Measurements from ENCODE around the gene DDI1.

GRCh38 chr11:103988595-103988969 lies 47.9 kb upstream of the DDI1 start:
- TF ChIP-seq POLR2A (IDR thresholded peaks at IDR 0.05), result no peak
- no peak for TF ChIP-seq POLR2AphosphoS5 (IDR thresholded peaks at IDR 0.05)
- no peak for TF ChIP-seq CTCF (IDR thresholded peaks at IDR 0.05)
- no peak for TF ChIP-seq EP300 (IDR thresholded peaks at IDR 0.05)
